ENCODE measurements around the gene TRPV4. TPM values are rescaled to one million over a fixed set of nuclear protein-coding genes. Genes with fewer than 3 reads are reported as not detected.
"Not testable (repeated sequence)": the region's sequence is repeated elsewhere in the genome, so short reads cannot be mapped to it uniquely, and the experiment has no call there.

Gene TRPV4
- total RNA-seq, 4 donors from 2014 or later, result 6.6 to 10.9 (median 8.1) TPM

DNA sequence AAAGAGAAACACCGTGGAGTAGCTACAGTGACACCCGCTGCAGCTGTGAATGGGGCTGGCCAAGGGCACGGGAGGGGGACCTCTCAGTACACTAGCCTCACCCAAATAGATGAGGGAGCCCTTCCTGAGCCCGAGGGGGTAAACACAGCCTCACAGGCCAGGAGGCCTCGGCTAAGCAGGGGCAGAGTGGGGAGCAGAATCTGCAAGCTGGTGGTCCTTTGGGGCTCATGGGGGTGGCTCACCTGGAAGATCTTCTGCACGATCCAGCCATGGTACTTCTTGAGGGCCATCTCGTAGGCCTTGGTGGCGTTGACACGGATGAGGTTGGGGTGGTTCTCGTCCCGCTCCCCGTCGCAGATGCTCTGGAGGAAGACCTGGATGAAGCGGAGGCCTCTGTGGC lies 22.2 kb upstream of the TRPV4 start:
- no peak overlapping the region for H3K4me3 ChIP-seq (ENCODE audit: low read depth, poor library complexity, severe bottlenecking)
- TF ChIP-seq, protein P1, sequence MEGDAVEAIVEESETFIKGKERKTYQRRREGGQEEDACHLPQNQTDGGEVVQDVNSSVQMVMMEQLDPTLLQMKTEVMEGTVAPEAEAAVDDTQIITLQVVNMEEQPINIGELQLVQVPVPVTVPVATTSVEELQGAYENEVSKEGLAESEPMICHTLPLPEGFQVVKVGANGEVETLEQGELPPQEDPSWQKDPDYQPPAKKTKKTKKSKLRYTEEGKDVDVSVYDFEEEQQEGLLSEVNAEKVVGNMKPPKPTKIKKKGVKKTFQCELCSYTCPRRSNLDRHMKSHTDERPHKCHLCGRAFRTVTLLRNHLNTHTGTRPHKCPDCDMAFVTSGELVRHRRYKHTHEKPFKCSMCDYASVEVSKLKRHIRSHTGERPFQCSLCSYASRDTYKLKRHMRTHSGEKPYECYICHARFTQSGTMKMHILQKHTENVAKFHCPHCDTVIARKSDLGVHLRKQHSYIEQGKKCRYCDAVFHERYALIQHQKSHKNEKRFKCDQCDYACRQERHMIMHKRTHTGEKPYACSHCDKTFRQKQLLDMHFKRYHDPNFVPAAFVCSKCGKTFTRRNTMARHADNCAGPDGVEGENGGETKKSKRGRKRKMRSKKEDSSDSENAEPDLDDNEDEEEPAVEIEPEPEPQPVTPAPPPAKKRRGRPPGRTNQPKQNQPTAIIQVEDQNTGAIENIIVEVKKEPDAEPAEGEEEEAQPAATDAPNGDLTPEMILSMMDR (IDR thresholded peaks at IDR 0.05), result no peak
- no peak for TF ChIP-seq POLR2A (IDR thresholded peaks at IDR 0.05)
- WGBS, 2 donors, result 86 to 91% methylated on average over 14 of the region's 14 CpGs
- no peak for DNase-seq (ENCODE audit: low spot score in 2 of 2)
- intact Hi-C loops (cut with DNase I; ENCODE audit: low total_unique reads), result loop anchor here (10.0 kb wide), 1 partner anchor 59 kb away; no protein-coding TSS in a partner anchor

DNA sequence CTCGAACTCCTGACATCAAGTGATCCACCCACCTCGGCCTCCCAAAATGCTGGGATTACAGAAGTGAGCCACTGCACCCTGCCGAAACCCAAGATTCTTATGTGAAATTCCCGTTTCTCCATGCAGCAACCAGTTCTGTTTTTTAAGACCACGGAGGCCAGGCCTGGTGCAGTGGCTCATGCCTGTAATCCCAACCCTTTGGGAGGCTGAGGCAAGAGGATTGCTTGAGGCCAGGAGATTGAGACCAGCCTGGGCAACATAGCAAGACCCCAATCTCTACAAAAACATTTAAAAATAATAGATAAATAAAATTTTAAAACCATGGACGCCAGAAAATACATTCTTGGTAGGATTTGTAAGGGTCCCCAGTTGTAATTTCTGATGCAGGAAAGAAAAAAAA lies 17.3 kb upstream of the TRPV4 start:
- not testable (repeated sequence) for DNase-seq (ENCODE audit: low spot score in 2 of 2); H3K4me3 ChIP-seq (ENCODE audit: low read depth, poor library complexity, severe bottlenecking)
- intact Hi-C loops (cut with DNase I; ENCODE audit: low total_unique reads), result loop anchor here (10.0 kb wide), 1 partner anchor 64 kb away; no protein-coding TSS in a partner anchor
- 89 to 90% methylated on average over 6 of the region's 6 CpGs for WGBS, 2 donors

DNA sequence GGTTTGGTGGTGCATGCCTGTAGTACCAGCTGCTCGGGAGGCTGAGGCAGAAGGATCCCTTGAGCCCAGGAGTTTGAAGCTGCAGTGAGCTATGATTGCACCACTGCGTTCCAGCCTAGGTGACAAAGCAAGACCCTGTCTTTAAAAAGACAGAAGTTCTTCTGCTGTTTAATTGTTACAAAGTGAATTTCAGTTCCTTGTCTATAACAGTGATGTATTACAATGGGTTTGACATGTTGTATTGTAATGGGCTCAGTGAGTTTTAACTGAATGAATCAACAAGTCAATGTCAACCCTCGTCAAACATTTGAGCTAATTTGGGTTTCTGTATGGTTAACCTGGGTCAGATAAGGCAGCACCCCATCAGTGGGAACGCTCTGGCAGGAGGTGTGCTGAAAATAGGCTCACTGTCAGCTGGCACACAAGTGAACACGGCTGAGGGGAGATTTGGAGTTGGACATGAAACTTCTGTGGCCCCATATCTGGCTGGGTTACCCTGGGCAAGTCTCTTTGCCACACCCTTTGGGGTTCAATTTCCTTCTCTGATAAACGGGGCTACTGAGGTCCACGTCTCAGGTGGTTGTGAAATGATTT lies 14.0 kb upstream of the TRPV4 start:
- intact Hi-C loops (cut with DNase I; ENCODE audit: low total_unique reads), result no loop called here
- no peak for DNase-seq (ENCODE audit: low spot score in 2 of 2)
- 34 to 49% methylated on average over 7 of the region's 7 CpGs for WGBS, 2 donors

DNA sequence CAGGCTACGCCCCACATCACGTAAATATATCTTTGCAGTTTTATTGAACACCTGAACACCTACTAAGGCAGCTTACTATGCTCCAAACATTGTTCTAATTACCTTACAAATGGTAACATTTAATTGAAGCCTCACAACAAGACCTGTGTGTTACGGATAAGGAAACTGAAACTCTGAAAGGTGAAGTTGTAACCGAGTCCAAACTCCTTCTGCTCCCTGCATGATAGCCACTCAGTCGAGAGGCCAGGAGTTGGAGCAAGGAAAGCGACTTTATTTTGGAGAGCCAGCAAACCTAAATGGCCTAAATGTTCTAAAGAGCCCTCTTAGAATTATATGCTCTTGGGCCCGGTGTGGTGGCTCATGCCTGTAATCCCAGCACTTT lies 12.6 kb upstream of the TRPV4 start:
- DNase-seq (ENCODE audit: low spot score in 2 of 2), result no peak
- no peak overlapping the region for H3K4me3 ChIP-seq (ENCODE audit: low read depth, poor library complexity, severe bottlenecking)
- intact Hi-C loops (cut with DNase I; ENCODE audit: low total_unique reads), result loop anchor here (1.0 kb wide), 1 partner anchor 41 kb away; no protein-coding TSS in a partner anchor
- WGBS, 2 donors, result 82 to 86% methylated on average over 7 of the region's 7 CpGs
- TF ChIP-seq POLR2A (IDR thresholded peaks at IDR 0.05), result no peak
- TF ChIP-seq, protein P1 (IDR thresholded peaks at IDR 0.05), result no peak

More for the DNA sequence above, 14.0 kb upstream of the TRPV4 start:
- H3K4me3 ChIP-seq (ENCODE audit: low read depth, poor library complexity, severe bottlenecking), result no peak overlapping the region
- TF ChIP-seq, protein P1 (IDR thresholded peaks at IDR 0.05), result no peak
- no peak for TF ChIP-seq POLR2A (IDR thresholded peaks at IDR 0.05)

DNA sequence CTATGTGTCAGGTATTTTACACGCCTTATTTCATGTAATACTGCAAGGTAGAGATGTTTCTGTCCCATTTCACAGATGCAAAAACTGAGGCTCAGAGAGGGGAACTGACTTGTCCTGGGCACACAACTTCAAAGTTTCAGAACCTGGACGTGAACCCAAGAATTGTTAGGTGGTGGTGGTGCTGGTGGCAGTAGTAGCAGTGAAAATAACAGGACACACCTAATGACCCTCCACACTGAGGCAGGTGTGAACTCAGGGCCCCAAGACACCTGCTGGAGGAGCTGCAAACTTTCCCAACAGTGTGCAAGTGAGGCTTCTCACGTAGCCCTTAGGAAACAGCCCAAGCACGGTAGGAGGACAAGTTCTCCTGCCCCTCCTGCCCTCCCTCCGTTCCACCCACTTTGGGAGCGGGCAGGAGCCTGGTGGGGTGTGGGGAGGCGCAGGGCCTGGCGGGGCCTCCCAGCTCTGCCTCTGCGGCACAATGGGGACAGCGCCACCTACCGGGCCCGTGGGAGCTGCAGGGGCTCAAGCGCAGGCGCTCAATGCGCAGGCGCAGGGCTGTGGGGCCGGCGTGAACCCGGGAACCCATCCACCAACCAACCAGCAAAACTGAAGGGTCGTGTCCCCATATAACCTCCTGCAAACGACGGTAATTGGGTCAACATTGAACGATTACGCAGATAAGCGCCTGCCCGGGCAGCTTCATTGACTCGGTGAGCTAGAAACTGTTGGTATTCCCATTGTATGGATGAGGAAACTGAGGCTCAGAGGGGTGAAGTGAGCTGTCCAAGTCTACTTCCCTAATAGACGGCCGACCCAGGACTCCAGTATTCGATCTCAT lies 12.0 kb upstream of the TRPV4 start:
- DNase-seq (ENCODE audit: low spot score in 2 of 2), result peak; percentile 71 to 96
- intact Hi-C loops (cut with DNase I; ENCODE audit: low total_unique reads), result loop anchor here (1.0 kb wide), 1 partner anchor 40 kb away; no protein-coding TSS in a partner anchor
- no peak overlapping the region for H3K4me3 ChIP-seq (ENCODE audit: low read depth, poor library complexity, severe bottlenecking)
- WGBS, 2 donors, result 12 to 13% methylated on average over 25 to 29 of the region's 30 CpGs
- TF ChIP-seq, protein P1 (IDR thresholded peaks at IDR 0.05), result peak in 1 of 3 donors; percentile 76
- TF ChIP-seq POLR2A (IDR thresholded peaks at IDR 0.05), result no peak

DNA sequence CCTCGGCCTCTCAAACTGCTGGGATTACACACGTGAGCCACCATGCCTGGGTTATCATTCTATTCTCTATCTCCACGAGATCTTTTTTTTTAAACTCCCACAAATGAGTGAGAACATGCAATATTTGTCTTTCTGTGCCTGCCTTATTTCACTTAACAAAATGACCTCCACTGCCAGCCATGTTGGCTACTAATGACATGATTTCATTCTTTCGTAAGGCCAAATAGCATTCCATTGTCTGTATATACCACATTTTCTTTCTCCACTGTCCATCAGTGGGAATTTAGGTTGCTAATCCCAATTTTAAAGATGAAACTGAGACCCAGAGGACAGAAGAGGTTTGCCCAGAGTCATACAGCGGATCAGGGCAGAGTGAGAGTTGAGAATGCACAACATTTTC lies 10.9 kb upstream of the TRPV4 start:
- whole genome bisulfite sequencing, 2 donors, result 90 to 92% methylated on average over 5 of the region's 5 CpGs
- H3K4me3 ChIP-seq (ENCODE audit: low read depth, poor library complexity, severe bottlenecking), result no peak overlapping the region
- TF ChIP-seq, protein P1 (IDR thresholded peaks at IDR 0.05), result no peak
- no peak for TF ChIP-seq POLR2A (IDR thresholded peaks at IDR 0.05)
- no peak for DNase-seq (ENCODE audit: low spot score in 2 of 2)
- intact Hi-C loops (cut with DNase I; ENCODE audit: low total_unique reads), result no loop called here

Measured in lower leg skin (tissue), 4 donors.